Pulmonary artery endothelial cell (primary cell): ENCODE data around the gene ANKRD2. TPM values are rescaled to one million over a fixed set of nuclear protein-coding genes. Genes with fewer than 3 reads are reported as not detected.

ENCODE experiments used
- total RNA-seq: library from RNA; depleted of rRNA; stranded (reverse); fragments of >200 nt; gene quantifications from 2 replicates; pipeline ENCODE4 v1.2.3, GENCODE V29; 2014

ANKRD2 gene
- total RNA-seq, 1 donor from 2014 or later = 1.8 TPM

Other genes with a start within 250 kb of the ANKRD2 start
- gene FRAT2, start 238.1 kb upstream of the ANKRD2 start, total RNA-seq = 11.0 and 11.9 TPM in 2 replicates
- gene RRP12, start 171.4 kb upstream of the ANKRD2 start, total RNA-seq = 21.6 and 27.8 TPM in 2 replicates
- gene PGAM1, start 146.6 kb upstream of the ANKRD2 start, total RNA-seq = 334 and 374 TPM in 2 replicates
- 39.3 and 43.8 TPM in 2 replicates for gene EXOSC1, start 126.8 kb upstream of the ANKRD2 start, total RNA-seq
- 35.5 and 50.4 TPM in 2 replicates for gene ZDHHC16, start 126.6 kb upstream of the ANKRD2 start, total RNA-seq
- 70.7 and 76.8 TPM in 2 replicates for gene MMS19, start 74.4 kb upstream of the ANKRD2 start, total RNA-seq
- 41.4 and 58.4 TPM in 2 replicates for gene UBTD1, start 73.9 kb upstream of the ANKRD2 start, total RNA-seq
- gene HOGA1, start 11.6 kb downstream of the ANKRD2 start, total RNA-seq = 0.18 and 0.53 TPM in 2 replicates
- not detected in 2 replicates for gene C10orf62, start 16.9 kb downstream of the ANKRD2 start, total RNA-seq
- gene MORN4, start 60.7 kb downstream of the ANKRD2 start, total RNA-seq = 3.9 and 7.1 TPM in 2 replicates
- 17.1 and 19.3 TPM in 2 replicates for gene PI4K2A, start 67.9 kb downstream of the ANKRD2 start, total RNA-seq
- gene AVPI1, start 114.5 kb downstream of the ANKRD2 start, total RNA-seq = 2.4 and 3.2 TPM in 2 replicates
- gene MARVELD1, start 141.0 kb downstream of the ANKRD2 start, total RNA-seq = 17.3 and 21.2 TPM in 2 replicates
- 16.0 and 20.8 TPM in 2 replicates for gene ZFYVE27, start 164.3 kb downstream of the ANKRD2 start, total RNA-seq
- not detected in 2 replicates for gene SFRP5, start 199.2 kb downstream of the ANKRD2 start, total RNA-seq